Gastroesophageal sphincter (tissue), 4 donors: ENCODE data around the gene C2CD2. TPM values are rescaled to one million over a fixed set of nuclear protein-coding genes. Genes with fewer than 3 reads are reported as not detected.

Source experiments
- ATAC-seq: fragments of 150-250 bp; one replicate; pipeline ENCODE4 v1.9.1; 2016; ENCODE audit warnings: mild to moderate bottlenecking, moderate library complexity
- H3K27ac ChIP-seq, 4 donors: fragments of 200-600 bp; sonication (generic) in 3 of 4; 1 replicate in 3 of 4; 2 replicates in 1 of 4; pipeline ENCODE4 v1.5.1; 2016 to 2019
- H3K27me3 ChIP-seq: fragments of 200-600 bp; sonication (generic); one replicate; pipeline ENCODE4 v1.5.1; 2019
- H3K36me3 ChIP-seq, 2 donors: fragments of 200-600 bp; sonication (generic); one replicate each; pipeline ENCODE4 v1.5.1; 2019; ENCODE audit warnings: control low read depth in 1 of 2
- H3K4me1 ChIP-seq, 3 donors: fragments of 200-600 bp; sonication (generic); 1 replicate in 2 of 3; 2 replicates in 1 of 3; pipeline ENCODE4 v1.5.1; 2016 to 2019; ENCODE audit warnings: control low read depth in 2 of 3
- H3K4me3 ChIP-seq, 2 donors: fragments of 200-600 bp; sonication (generic); one replicate each; pipeline ENCODE4 v1.5.1; 2019; ENCODE audit warnings: mild to moderate bottlenecking in 1 of 2, moderate library complexity in 1 of 2
- H3K9me3 ChIP-seq, 3 donors: fragments of 200-600 bp; sonication (generic); one replicate each; pipeline ENCODE4 v1.5.1; 2017 to 2019; ENCODE audit warnings: control low read depth in 2 of 3
- EP300 ChIP-seq: sonication (generic); formaldehyde crosslinking; IDR thresholded peaks from one replicate; pipeline ENCODE4 v1.6.1; 2017; ENCODE audit warnings: antibody characterized with exemption, mild to moderate bottlenecking
- POLR2A ChIP-seq, 2 donors: fragments of 450-650 bp; IDR thresholded peaks; one replicate each; pipeline ENCODE4 v1.6.1; 2017; ENCODE audit warnings: antibody characterized with exemption in 2 of 2, mild to moderate bottlenecking in 2 of 2, moderate library complexity in 1 of 2
- POLR2AphosphoS5 ChIP-seq: sonication (generic); formaldehyde crosslinking; IDR thresholded peaks from one replicate; pipeline ENCODE4 v1.6.1; 2017; ENCODE audit warnings: antibody characterized with exemption
- WGBS, 2 donors: methylation state at CpG; one replicate each; pipeline ENCODE4 v1.1.5; 2018; ENCODE audit warnings: low coverage in 1 of 2; 5-methylcytosine and 5-hydroxymethylcytosine counted together
- total RNA-seq, 4 donors: library from RNA; depleted of rRNA; stranded (reverse); fragments of >200 nt; gene quantifications; one replicate each; pipeline ENCODE4 v1.1.0, GENCODE V29; 2016
- TF ChIP-seq, protein P1 (sequence below), 4 experiments: fragments of 200-600 bp in 2 of 4; fragments of 450-650 bp in 2 of 4; sonication (generic) in 1 of 4; IDR thresholded peaks; one replicate each; pipeline ENCODE4 v1.5.1; 2017 to 2019; ENCODE audit warnings: antibody characterized with exemption in 4 of 4, mild to moderate bottlenecking in 2 of 4, moderate library complexity in 2 of 4

The C2CD2 gene
- total RNA-seq, 4 donors from 2014 or later: 15.6 to 38.9 (median 18.7) TPM

DNA sequence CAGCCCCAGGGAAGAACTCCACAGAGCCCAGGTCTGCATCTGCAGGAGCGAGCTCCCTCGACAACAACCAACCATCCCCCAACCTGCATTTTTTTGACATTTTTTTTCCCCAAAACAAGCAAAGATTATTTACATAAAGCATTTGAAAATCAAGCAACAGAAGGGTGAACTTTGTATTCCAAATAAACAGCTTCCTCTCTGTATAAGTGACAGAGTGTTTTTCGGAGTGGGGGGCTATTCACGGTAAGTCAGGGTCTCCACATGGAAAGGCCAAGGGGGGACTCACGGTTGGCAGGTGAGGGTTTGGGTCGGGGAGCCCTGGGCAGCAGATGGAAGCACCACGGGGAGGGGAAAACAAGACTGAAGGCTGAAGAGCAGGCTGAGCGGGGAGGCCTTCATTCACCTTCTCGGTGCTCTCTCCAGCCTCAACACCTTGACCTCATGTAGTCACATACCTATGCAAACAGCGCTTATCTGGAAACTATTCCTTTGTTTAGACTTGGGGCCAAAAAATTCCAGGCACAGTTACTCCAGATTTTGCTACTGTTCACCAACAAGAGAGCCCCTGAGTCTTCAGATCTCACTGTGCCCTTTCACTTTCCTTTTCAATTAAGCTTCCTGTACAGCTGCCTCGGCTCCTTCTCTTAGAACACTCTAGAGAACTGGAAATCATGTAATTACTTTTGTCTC, 27.6 kb downstream of the C2CD2 start:
- no peaks in the 10 kb centered on the region for H3K27me3 ChIP-seq
- no peak for TF ChIP-seq POLR2AphosphoS5
- TF ChIP-seq EP300: no peak
- TF ChIP-seq POLR2A (IDR thresholded peaks at IDR 0.05): no peak
- TF ChIP-seq, protein P1, sequence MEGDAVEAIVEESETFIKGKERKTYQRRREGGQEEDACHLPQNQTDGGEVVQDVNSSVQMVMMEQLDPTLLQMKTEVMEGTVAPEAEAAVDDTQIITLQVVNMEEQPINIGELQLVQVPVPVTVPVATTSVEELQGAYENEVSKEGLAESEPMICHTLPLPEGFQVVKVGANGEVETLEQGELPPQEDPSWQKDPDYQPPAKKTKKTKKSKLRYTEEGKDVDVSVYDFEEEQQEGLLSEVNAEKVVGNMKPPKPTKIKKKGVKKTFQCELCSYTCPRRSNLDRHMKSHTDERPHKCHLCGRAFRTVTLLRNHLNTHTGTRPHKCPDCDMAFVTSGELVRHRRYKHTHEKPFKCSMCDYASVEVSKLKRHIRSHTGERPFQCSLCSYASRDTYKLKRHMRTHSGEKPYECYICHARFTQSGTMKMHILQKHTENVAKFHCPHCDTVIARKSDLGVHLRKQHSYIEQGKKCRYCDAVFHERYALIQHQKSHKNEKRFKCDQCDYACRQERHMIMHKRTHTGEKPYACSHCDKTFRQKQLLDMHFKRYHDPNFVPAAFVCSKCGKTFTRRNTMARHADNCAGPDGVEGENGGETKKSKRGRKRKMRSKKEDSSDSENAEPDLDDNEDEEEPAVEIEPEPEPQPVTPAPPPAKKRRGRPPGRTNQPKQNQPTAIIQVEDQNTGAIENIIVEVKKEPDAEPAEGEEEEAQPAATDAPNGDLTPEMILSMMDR (IDR thresholded peaks at IDR 0.05): no peak
- peak overlapping the region; percentile 63 to 86 (median 81) for H3K27ac ChIP-seq
- 24 to 29% methylated on average over 8 to 11 of the region's 11 CpGs for WGBS, 2 donors
- peak overlapping the region; percentile 25 to 47 for H3K4me3 ChIP-seq
- peak; percentile 56 for ATAC-seq
- no peaks in the 10 kb centered on the region for H3K9me3 ChIP-seq
- H3K36me3 ChIP-seq: no peaks in the 10 kb centered on the region
- peaks cover 0 to 68% (median 9%) of the 10 kb centered on the region in 3 donors for H3K4me1 ChIP-seq

DNA sequence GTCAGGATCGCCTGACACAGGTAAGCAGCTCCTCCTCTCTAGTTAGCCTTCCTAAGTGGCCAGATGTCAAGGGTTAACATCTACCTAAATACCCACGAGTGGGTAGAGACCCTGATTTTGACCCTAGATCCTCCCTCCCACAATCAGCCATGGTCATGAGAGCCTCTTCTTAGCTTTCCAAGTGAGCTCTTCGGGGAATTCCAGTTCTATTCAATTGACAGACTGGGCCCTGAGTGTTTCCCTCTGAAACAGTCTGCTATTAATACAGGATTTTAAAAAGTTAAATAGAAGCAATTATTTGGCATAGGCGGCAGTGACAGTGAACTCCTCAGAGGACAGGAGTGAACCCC, 28.1 kb downstream of the C2CD2 start:
- Histone ChIP-seq H3K27me3 (no peaks in the 10 kb centered on the region), H3K36me3 (no peaks in the 10 kb centered on the region), H3K9me3 (no peaks in the 10 kb centered on the region), H3K27ac (peak overlapping the region; percentile 63 to 86 (median 81)), H3K4me3 (peak overlapping the region; percentile 25 to 47), H3K4me1 (peaks cover 0 to 68% (median 9%) of the 10 kb centered on the region in 3 donors)
- ATAC-seq: no peak
- WGBS, 2 donors: 52 to 70% methylated on average over 3 of the region's 4 CpGs
- TF ChIP-seq POLR2AphosphoS5: no peak
- no peak for TF ChIP-seq POLR2A (IDR thresholded peaks at IDR 0.05)
- TF ChIP-seq EP300: no peak
- TF ChIP-seq, protein P1 (IDR thresholded peaks at IDR 0.05): no peak

DNA sequence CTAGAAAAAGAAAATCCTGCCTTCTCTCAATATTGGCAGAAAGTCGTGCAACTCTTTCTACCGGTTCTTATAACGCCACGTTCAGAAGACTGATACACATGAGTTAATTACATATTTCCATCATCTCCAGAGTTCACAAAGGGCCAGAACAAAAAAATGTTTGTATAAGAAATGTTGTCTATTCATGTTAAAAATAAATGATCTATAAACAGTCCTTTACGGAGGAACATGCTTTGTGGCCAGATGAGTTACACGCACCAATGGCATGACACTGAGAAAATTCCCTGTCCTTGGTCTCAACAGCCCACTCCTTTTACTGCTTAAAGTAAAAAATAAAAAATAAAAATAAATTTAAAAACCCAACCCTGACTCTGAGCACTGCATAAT, 29.5 kb downstream of the C2CD2 start:
- Histone ChIP-seq H3K4me3 (no peak overlapping the region), H3K9me3 (no peaks in the 10 kb centered on the region), H3K27ac (peak overlapping the region in 3 of 4 donors; percentile 77 to 82 (median 80)), H3K27me3 (no peaks in the 10 kb centered on the region), H3K4me1 (peaks cover 0 to 62% (median 9%) of the 10 kb centered on the region in 3 donors), H3K36me3 (peaks cover 0 to 2% of the 10 kb centered on the region in 2 donors)
- TF ChIP-seq, protein P1 (IDR thresholded peaks at IDR 0.05): no peak
- TF ChIP-seq EP300 (no peak), POLR2AphosphoS5 (no peak), POLR2A (IDR thresholded peaks at IDR 0.05) (no peak)
- 56 to 57% methylated on average over 6 of the region's 6 CpGs for WGBS, 2 donors
- peak; percentile 18 for ATAC-seq

DNA sequence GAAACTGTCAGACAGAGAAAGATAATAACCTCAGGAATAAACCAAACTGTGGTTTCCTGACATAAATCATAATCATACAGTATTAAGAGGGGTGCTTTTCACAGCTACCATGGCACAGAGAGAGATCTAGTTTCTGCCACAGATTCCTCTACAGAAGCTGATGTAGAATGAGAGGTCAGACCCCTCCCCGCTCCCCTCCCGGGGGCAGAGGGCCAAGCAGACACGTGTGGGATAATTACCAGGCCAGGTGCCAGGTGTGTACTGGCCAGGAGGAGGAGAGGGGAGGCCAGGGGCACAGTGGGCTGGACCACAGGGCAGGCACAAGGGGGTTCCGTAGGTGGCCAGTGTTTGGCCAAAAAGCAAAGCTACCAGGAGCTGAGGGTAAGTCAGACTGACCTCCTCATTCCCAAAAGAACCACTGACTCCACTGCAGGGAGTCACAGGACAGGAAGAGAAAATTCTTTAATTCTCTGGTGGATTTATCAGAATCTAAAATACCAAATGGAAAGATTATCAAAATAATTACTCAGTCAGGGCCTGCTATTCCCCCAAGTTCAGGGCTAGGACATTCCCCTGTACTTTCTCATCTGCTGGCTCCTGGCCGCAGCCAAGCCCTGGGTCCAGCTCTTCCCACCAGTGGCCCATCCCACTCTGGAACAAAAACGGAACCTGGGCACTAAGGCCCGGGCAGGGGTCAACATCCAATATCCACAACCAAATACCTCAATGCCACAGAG, 30.0 kb downstream of the C2CD2 start:
- Histone ChIP-seq H3K27ac (peak overlapping the region; percentile 6 to 82 (median 78)), H3K36me3 (peaks cover 0 to 8% of the 10 kb centered on the region in 2 donors), H3K4me1 (peaks cover 0 to 58% (median 9%) of the 10 kb centered on the region in 3 donors), H3K27me3 (no peaks in the 10 kb centered on the region), H3K9me3 (no peaks in the 10 kb centered on the region), H3K4me3 (no peak overlapping the region)
- TF ChIP-seq, protein P1 (IDR thresholded peaks at IDR 0.05): no peak
- TF ChIP-seq EP300 (no peak), POLR2A (IDR thresholded peaks at IDR 0.05) (no peak), POLR2AphosphoS5 (peak; percentile 47)
- 32 to 41% methylated on average over 4 to 6 of the region's 7 CpGs for WGBS, 2 donors
- peak; percentile 76 for ATAC-seq
